IMR-90 (cell line): Measurements from ENCODE around the gene ZNF627. TPM values are rescaled to one million over a fixed set of nuclear protein-coding genes. Genes with fewer than 3 reads are reported as not detected.

ENCODE experiments used
- ATAC-seq: fragments of 200-7000 bp; cut with Tn5 transposase; 2 replicates; pipeline ENCODE4 v1.9.1; 2020; ENCODE audit warnings: low read depth, mild to moderate bottlenecking, moderate library complexity
- BruUV-seq: library from RNA; stranded (reverse); fragments of 400-500 nt; replicated peaks from 2 replicates; lab custom pipeline; 2021; lab: Mats Ljungman, UMichigan
- CTCF ChIA-PET: fragments of 300-600 bp; formaldehyde crosslinking; extraction: SDS; loops from one replicate; lab custom pipeline; 2021; ENCODE audit warnings: antibody characterized with exemption; lab: Yijun Ruan, JAX
- POLR2A ChIA-PET: fragments of 300-600 bp; sonication (Branson Sonifier 250); formaldehyde crosslinking; loops from one replicate; lab custom pipeline; 2022; ENCODE audit warnings: antibody characterized with exemption; ENCODE audit not compliant: unreplicated experiment; lab: Charles Lee
- DNase-seq: peaks from one replicate; pipeline ENCODE4 v3.0.0; 2013
- H2AFZ ChIP-seq: replicated peaks from 2 replicates; pipeline ENCODE3; 2013; ENCODE audit warnings: low read length, mild to moderate bottlenecking; ENCODE audit not compliant: poor library complexity
- H2AK5ac ChIP-seq: 2 replicates; pipeline ENCODE4 v1.6.1; 2013; ENCODE audit warnings: low read depth, low read length, inconsistent platforms
- H2AK9ac ChIP-seq: replicated peaks from 2 replicates; pipeline ENCODE3; 2013; ENCODE audit warnings: mild to moderate bottlenecking, low read depth, low read length, moderate library complexity; ENCODE audit not compliant: poor library complexity
- H2BK120ac ChIP-seq: 2 replicates; pipeline ENCODE4 v1.6.1; 2013; ENCODE audit warnings: low read depth, low read length, inconsistent platforms
- H2BK15ac ChIP-seq: 3 replicates; pipeline ENCODE4 v1.6.1; 2013; ENCODE audit warnings: low read depth, low read length, inconsistent platforms
- H2BK20ac ChIP-seq: 2 replicates; pipeline ENCODE4 v1.6.1; 2013; ENCODE audit warnings: low read depth, mild to moderate bottlenecking, inconsistent platforms, low read length, moderate library complexity
- H2BK5ac ChIP-seq: 2 replicates; pipeline ENCODE4 v1.6.1; 2013; ENCODE audit warnings: mild to moderate bottlenecking, low read depth, low read length, inconsistent platforms; ENCODE audit not compliant: poor library complexity, severe bottlenecking
- H3K14ac ChIP-seq: replicated peaks from 2 replicates; pipeline ENCODE4 v1.6.1; 2013; ENCODE audit warnings: low read depth, low read length, inconsistent platforms
- H3K18ac ChIP-seq: 2 replicates; pipeline ENCODE4 v1.6.1; 2013; ENCODE audit warnings: low read depth, low read length, control low read depth
- H3K23ac ChIP-seq: 2 replicates; pipeline ENCODE4 v1.6.1; 2013; ENCODE audit warnings: low read depth, low read length, inconsistent platforms
- H3K27ac ChIP-seq: 2 replicates; pipeline ENCODE4 v1.5.1; 2013; ENCODE audit warnings: mild to moderate bottlenecking, control low read depth, low read length; ENCODE audit not compliant: insufficient read depth
- H3K27me3 ChIP-seq: 2 replicates; pipeline ENCODE4 v1.6.1; 2013; ENCODE audit warnings: low read length; ENCODE audit not compliant: control insufficient read depth, insufficient read depth
- H3K36me3 ChIP-seq: 2 replicates; pipeline ENCODE4 v1.6.1; 2013; ENCODE audit warnings: low read length, mixed read lengths; ENCODE audit not compliant: control insufficient read depth, insufficient read depth
- H3K4ac ChIP-seq: 2 replicates; pipeline ENCODE4 v1.6.1; 2013; ENCODE audit warnings: low read depth, low read length, inconsistent platforms
- H3K4me1 ChIP-seq: 2 replicates; pipeline ENCODE4 v1.6.1; 2013; ENCODE audit warnings: low read length, mixed read lengths; ENCODE audit not compliant: control insufficient read depth, insufficient read depth
- H3K4me2 ChIP-seq: 2 replicates; pipeline ENCODE4 v1.6.1; 2013; ENCODE audit warnings: low read depth, mild to moderate bottlenecking, control low read depth, low read length, moderate library complexity
- H3K4me3 ChIP-seq: 2 replicates; pipeline ENCODE4 v1.5.1; 2013; ENCODE audit warnings: low read depth, mild to moderate bottlenecking, control low read depth, low read length, moderate library complexity; ENCODE audit not compliant: insufficient read depth
- H3K56ac ChIP-seq: 2 replicates; pipeline ENCODE4 v1.6.1; 2013; ENCODE audit warnings: low read length, inconsistent platforms; ENCODE audit not compliant: insufficient read depth; ENCODE audit errors: extremely low read depth
- H3K79me1 ChIP-seq, 2 experiments: 2 replicates each; pipeline ENCODE4 v1.6.1; 2013; ENCODE audit warnings: low read length in 2 of 2, inconsistent platforms in 1 of 2, low read depth in 1 of 2
- H3K9ac ChIP-seq: 2 replicates; pipeline ENCODE4 v1.6.1; 2013; ENCODE audit warnings: low read depth, low read length, control low read depth
- H3K9me1 ChIP-seq: 2 replicates; pipeline ENCODE4 v1.6.1; 2013; ENCODE audit warnings: low read length, inconsistent platforms; ENCODE audit not compliant: insufficient read depth
- H3K9me3 ChIP-seq: 2 replicates; pipeline ENCODE4 v1.6.1; 2013; ENCODE audit warnings: low read length; ENCODE audit not compliant: control insufficient read depth, insufficient read depth
- H4K20me1 ChIP-seq: 2 replicates; pipeline ENCODE4 v1.6.1; 2013; ENCODE audit warnings: low read length, inconsistent platforms; ENCODE audit not compliant: insufficient read depth
- H4K5ac ChIP-seq: 2 replicates; pipeline ENCODE4 v1.6.1; 2013; ENCODE audit warnings: mild to moderate bottlenecking, low read depth, low read length, control low read depth
- H4K8ac ChIP-seq, 2 experiments: 2 replicates each; pipeline ENCODE4 v1.6.1; 2013; ENCODE audit warnings: low read depth in 2 of 2, low read length in 2 of 2, control low read depth in 1 of 2, inconsistent platforms in 1 of 2
- H4K91ac ChIP-seq: 2 replicates; pipeline ENCODE4 v1.6.1; 2013; ENCODE audit warnings: low read depth, low read length, inconsistent platforms; ENCODE audit not compliant: insufficient read depth
- BHLHE40 ChIP-seq: fragments of 150-350 bp; IDR thresholded peaks from 2 replicates; pipeline ENCODE4 v1.6.1; 2016; ENCODE audit warnings: mild to moderate bottlenecking, low read depth, low read length
- CEBPB ChIP-seq: IDR thresholded peaks from 2 replicates; pipeline ENCODE4 v1.6.1; 2012; ENCODE audit warnings: low read depth, low read length, improper control_type of control experiment
- CHD1 ChIP-seq: IDR thresholded peaks from 2 replicates; pipeline ENCODE4 v1.6.1; 2012; ENCODE audit warnings: low read depth, low read length, improper control_type of control experiment
- CTCF ChIP-seq: conservative IDR thresholded peaks from 2 replicates; pipeline ENCODE4 v1.5.1; 2012; ENCODE audit warnings: mild to moderate bottlenecking, low read depth, low read length, improper control_type of control experiment
- ELK1 ChIP-seq: fragments of 150-350 bp; IDR thresholded peaks from 2 replicates; pipeline ENCODE4 v1.6.1; 2016; ENCODE audit warnings: low read depth, mild to moderate bottlenecking, low read length, moderate library complexity, borderline replicate concordance
- MAFK ChIP-seq: IDR thresholded peaks from 2 replicates; pipeline ENCODE4 v1.6.1; 2012; ENCODE audit warnings: low read depth, low read length, improper control_type of control experiment
- MAZ ChIP-seq: IDR thresholded peaks from 2 replicates; pipeline ENCODE4 v1.6.1; 2012; ENCODE audit warnings: low read depth, mild to moderate bottlenecking, low read length, improper control_type of control experiment, moderate library complexity, borderline replicate concordance
- MXI1 ChIP-seq: IDR thresholded peaks from 2 replicates; pipeline ENCODE4 v1.6.1; 2012; ENCODE audit warnings: low read depth, mild to moderate bottlenecking, low read length, moderate library complexity, borderline replicate concordance
- POLR2A ChIP-seq: IDR thresholded peaks from 2 replicates; pipeline ENCODE4 v1.6.1; 2012; ENCODE audit warnings: mild to moderate bottlenecking, low read depth, low read length
- RAD21 ChIP-seq: IDR thresholded peaks from 2 replicates; pipeline ENCODE4 v1.6.1; 2012; ENCODE audit warnings: low read length, improper control_type of control experiment
- RCOR1 ChIP-seq: IDR thresholded peaks from 2 replicates; pipeline ENCODE4 v1.6.1; 2012; ENCODE audit warnings: mild to moderate bottlenecking, low read length, improper control_type of control experiment; ENCODE audit not compliant: insufficient replicate concordance
- RFX5 ChIP-seq: IDR thresholded peaks from 2 replicates; pipeline ENCODE4 v1.8.0; 2012; ENCODE audit warnings: low read depth, mild to moderate bottlenecking, low read length, moderate library complexity
- SMC3 ChIP-seq: fragments of 150-350 bp; IDR thresholded peaks from 2 replicates; pipeline ENCODE4 v1.6.1; 2016; ENCODE audit warnings: low read depth, mild to moderate bottlenecking, antibody characterized with exemption, low read length, moderate library complexity
- WGBS, 2 experiments: methylation state at CpG; one replicate each; pipeline versions ENCODE4 v1.1.5 to v1.1.7; 2013; ENCODE audit warnings: missing lambda C conversion rate in 2 of 2; ENCODE audit not compliant: insufficient read length in 1 of 2; ENCODE audit errors: extremely low coverage in 2 of 2; 5-methylcytosine and 5-hydroxymethylcytosine counted together
- dilution Hi-C: fragments of 300-500 bp; cut with HindIII; formaldehyde crosslinking; loops from one replicate; pipeline ENCODE4 v1.14.3; 2018; ENCODE audit warnings: low sequenced_read_pairs; ENCODE audit not compliant: unreplicated experiment
- in situ Hi-C: fragments of 300-500 bp; cut with MboI; formaldehyde crosslinking; loops from 3 replicates; pipeline ENCODE4 v1.14.3; 2019; ENCODE audit warnings: low sequenced_read_pairs, inconsistent platforms, mixed read lengths
- intact Hi-C: fragments of 100-400 bp; cut with micrococcal nuclease; formaldehyde crosslinking; loops from 2 replicates; pipeline ENCODE4 v1.10.0; 2022
- polyA plus RNA-seq, 3 experiments: library from polyadenylated mRNA; depleted of rRNA; stranded (reverse); fragments of >200 nt; gene quantifications; 2 replicates each; pipeline ENCODE4 v1.2.3, GENCODE V29; 2012; ENCODE audit warnings: low replicate concordance in 1 of 3
- total RNA-seq: library from RNA; depleted of rRNA; stranded (reverse); fragments of >200 nt; gene quantifications from 2 replicates; pipeline ENCODE4 v1.2.3, GENCODE V29; 2012

The ZNF627 gene
- total and polyA plus RNA-seq, 2 of the 4 experiments (the other 2 are of a cell fraction), result 6.3 to 34.4 TPM

DNA sequence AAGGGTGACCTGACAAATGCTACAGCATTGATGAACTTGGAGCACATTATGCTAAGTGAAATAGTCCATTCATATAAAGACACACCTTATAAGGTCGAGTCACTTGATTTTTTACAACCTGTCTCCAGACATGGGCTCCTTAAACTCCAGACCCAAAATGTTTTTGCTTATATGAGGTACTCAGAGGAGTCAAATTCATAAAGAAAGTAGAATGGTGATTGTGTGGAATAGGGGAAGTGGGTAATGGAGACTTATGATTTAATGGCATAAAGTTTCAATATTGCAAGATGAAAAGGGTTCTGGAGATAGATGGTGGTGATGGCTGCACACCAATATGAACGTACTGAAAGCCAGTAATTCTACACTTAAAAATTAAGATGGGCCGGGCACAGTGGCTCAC lies 59.3 kb downstream of the ZNF627 start:
- H4K91ac ChIP-seq, result no peak overlapping the region
- intact Hi-C loops (no loop called here), in situ Hi-C loops (no loop called here), dilution Hi-C loops (no loop called here)
- DNase-seq (no peak), ATAC-seq (no peak)
- ChIA-PET POLR2A (no interaction called here), CTCF (no interaction called here)
- no peak overlapping the region for H3K9ac ChIP-seq
- no peaks in the 10 kb centered on the region for H3K27me3 ChIP-seq
- H4K5ac ChIP-seq, result no peak overlapping the region
- H3K36me3 ChIP-seq, result peaks cover 8% of the 10 kb centered on the region; the same call in 1 of the 2 replicates
- no peak overlapping the region for H2BK20ac ChIP-seq
- H3K9me3 ChIP-seq, result peaks cover 16% of the 10 kb centered on the region
- H3K4me3 ChIP-seq, result no peak overlapping the region
- no peak overlapping the region for H2AK5ac ChIP-seq
- no peak overlapping the region for H3K27ac ChIP-seq
- H2BK15ac ChIP-seq, result no peak overlapping the region
- H2AK9ac ChIP-seq, result no peak overlapping the region
- H2BK120ac ChIP-seq, result no peak overlapping the region
- H3K4me2 ChIP-seq, result no peak overlapping the region
- no peak overlapping the region for H4K8ac ChIP-seq
- no peak overlapping the region for H3K23ac ChIP-seq
- H3K4ac ChIP-seq, result no peak overlapping the region
- no peaks in the 10 kb centered on the region for H3K79me1 ChIP-seq
- H3K9me1 ChIP-seq, result no peaks in the 10 kb centered on the region
- H3K56ac ChIP-seq, result no peak overlapping the region
- H3K18ac ChIP-seq, result no peak overlapping the region
- H4K20me1 ChIP-seq, result no peaks in the 10 kb centered on the region
- TF ChIP-seq ELK1, result no peak
- no peak for TF ChIP-seq CEBPB
- TF ChIP-seq MXI1, result no peak
- no peak for TF ChIP-seq RCOR1
- no peak for TF ChIP-seq RAD21
- TF ChIP-seq RFX5, result no peak
- TF ChIP-seq MAFK, result no peak
- TF ChIP-seq POLR2A, result no peak
- TF ChIP-seq BHLHE40, result no peak
- no peak for TF ChIP-seq CTCF
- TF ChIP-seq MAZ, result no peak
- TF ChIP-seq CHD1, result no peak
- TF ChIP-seq SMC3, result no peak
- no peak overlapping the region for H3K14ac ChIP-seq
- no peak overlapping the region for H2BK5ac ChIP-seq
- H3K4me1 ChIP-seq, result no peaks in the 10 kb centered on the region
- no CpG with 5 or more reads among the region's 3 CpGs for WGBS, 2 experiments
- no TSS peak for BruUV-seq
- H2AFZ ChIP-seq, result no peak overlapping the region
